CD4-positive, alpha-beta T cell treated with Interleukin-6 at 100 ng/mL for 8 hours (primary cell): ENCODE data around the gene ARHGAP40.
"Not testable (repeated sequence)": the region's sequence is repeated elsewhere in the genome, so short reads cannot be mapped to it uniquely, and the experiment has no call there.

Experiments
- DNase-seq: peaks from one replicate; pipeline ENCODE4 v3.0.0-alpha.2; 2020; ENCODE audit warnings: mixed read lengths, low spot score

ARHGAP40 gene

DNA sequence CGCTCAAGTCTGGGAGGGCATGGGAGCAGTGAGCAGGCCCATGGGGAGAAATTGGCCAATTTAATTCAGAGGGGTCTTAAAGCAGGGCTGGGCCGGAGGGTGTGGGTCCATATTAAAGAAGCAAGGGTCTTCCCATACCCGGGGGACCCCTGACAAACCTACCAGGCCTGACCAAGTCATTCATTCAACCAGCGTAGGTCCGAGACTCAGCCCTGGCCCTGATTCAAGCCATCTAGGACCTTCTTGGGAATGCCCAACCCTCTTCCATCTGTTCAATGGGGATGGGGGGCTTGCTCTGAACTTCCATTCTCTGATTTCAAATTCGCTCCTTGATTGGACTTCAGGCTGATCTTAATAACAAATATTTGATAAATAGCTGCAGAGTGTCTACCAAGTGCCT, 13.3 kb upstream of the ARHGAP40 start:
- no peak for DNase-seq

- no peak for DNase-seq
Measured at GRCh38 chr20:38589351-38589750, 12.3 kb upstream of the ARHGAP40 start.

- DNase-seq: no peak
Measured at GRCh38 chr20:38589967-38590675, 11.5 kb upstream of the ARHGAP40 start.

DNA sequence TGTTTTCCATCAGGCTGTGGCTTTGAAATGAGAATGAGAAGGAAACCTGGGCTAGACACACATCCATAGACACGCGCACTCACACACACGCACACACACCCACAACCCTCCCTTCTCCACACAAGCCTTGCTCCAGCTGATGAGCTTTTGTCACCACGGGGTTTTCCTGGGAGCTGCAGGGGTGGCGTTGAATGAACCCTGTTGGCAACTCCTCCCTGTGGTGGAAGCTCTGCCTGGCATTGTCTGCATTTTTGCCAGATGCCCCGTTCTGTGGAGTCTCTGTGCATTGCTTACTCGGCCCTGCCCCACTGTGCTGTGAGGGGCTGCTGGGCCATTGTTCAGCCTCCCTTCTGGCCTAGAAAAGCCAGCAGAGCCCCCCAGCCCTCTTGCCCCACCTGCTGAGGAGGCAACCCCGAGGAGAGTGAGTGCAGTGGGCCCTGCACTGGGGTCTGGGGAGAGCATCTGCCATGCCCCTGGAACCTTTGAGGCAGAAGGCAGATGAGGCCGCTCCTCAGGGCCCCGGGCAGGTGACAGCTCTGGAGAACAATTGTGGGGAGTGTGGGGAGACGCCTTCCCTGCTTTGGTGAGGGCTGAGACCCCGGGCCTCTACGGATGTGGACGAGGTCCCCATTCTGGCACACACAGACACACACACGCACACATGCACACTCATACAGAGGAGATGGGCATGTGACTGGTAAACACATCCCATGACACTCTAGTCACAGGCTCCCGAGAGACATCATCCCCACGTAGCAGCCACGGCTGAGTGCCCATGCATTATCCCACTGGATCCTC, 10.7 kb upstream of the ARHGAP40 start:
- DNase-seq: no peak

DNA sequence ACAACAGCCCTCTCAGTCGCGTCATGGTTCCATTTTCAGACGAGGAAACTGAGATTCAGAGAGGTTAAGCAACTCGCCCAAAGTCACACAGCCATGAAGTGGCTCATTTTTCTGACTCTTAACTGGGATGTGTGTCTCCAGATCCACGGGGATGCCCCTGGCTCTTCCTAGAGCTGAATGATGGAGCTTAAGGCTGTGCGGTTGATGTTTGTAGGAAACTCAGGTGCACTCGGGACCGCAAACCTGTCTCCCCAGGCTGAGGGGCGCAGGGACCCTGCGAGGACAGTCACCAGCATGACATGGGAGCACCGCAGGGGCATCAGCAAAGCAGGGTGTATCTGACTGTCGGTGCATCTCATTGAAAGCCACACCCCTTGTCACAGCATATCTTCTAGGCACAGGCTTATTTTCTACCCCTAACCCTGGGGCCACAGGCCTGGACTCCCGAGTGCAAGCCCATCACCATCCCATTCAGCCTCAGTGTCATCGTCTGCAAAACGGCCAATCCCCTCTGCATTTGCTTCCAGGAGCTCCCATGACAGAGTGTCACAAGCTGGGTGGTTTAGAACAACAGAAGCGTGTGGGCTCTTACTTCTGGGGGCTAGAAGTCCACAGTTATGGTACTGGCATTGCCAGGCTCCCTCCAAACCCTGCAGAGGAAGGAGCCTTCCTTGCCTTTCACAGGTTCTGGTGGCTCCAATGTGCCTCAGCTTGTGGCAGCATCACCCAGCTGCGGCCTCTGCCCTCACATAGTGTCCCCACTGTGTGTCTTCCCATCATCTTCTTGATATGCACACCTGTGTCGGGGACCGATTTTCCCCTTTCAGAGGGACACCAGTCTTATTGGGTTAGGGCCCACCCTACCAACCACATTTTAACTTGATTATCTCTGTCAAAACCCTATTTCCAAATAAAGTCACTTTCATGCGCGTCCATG, 9.9 kb upstream of the ARHGAP40 start:
- DNase-seq: no peak

DNA sequence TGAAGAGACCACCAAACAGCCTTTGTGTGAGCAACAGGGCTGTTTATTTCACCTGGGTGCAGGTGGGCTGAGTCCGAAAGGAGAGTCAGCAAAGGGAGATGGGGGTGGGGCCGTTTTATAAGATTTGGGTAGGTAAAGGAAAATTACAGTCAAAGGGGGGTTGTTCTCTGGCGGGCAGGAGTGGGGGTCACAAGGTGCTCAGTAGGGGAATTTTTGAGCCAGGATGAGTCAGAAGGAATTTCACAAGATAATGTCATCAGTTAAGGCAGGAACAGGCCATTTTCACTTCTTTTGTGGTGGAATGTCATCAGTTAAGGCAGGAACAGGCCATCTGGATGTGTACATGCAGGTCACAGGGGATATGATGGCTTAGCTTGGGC, 9.2 kb upstream of the ARHGAP40 start:
- DNase-seq: not testable (repeated sequence)

- DNase-seq: not testable (repeated sequence)
Measured at GRCh38 chr20:38594281-38594680, 7.3 kb upstream of the ARHGAP40 start.

GRCh38 chr20:38595886-38596285, 5.7 kb upstream of the ARHGAP40 start:
- not testable (repeated sequence) for DNase-seq

GRCh38 chr20:38599410-38599882, 2.2 kb upstream of the ARHGAP40 start:
- DNase-seq: no peak

- DNase-seq: no peak
Measured at GRCh38 chr20:38600057-38600456, 1.6 kb upstream of the ARHGAP40 start.

DNA sequence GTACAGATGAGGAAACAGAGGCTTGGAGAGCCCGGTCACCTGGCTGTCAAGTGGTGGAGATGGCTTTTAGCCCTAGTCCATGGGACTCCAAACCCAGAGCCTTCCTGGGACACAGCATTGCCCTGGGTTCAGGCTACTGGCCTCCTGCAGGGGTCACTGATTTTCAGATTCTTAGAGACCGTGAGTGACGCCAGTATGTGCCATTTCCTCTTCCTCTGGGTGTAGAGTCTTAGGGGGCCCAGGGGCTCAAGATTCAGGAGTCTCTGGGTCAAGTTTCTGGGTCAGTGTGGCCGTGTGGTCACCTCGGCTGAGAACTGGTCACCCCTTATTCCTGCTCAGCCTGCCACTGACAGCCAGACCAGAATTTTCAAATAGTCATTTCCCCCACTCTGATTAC, 574 bp downstream of the ARHGAP40 start:
- no peak for DNase-seq

DNA sequence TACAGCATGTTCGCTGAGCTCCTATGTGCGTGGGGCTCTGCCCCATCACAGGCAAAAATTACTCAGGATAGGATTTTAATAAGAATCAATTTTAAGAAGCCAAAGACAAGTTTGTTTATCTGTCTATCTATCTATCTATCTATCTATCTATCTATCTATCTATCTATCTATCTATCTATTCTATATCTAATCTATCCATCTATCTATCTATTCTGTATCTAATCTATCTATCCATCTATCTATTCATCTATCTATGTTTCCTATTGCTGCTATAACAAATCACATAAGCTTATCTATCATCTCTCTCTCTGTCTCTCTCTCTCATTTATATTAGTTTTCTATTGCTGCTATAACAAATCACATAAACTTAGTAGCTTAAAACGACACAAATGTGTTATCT, 1.7 kb downstream of the ARHGAP40 start:
- no peak for DNase-seq

GRCh38 chr20:38604873-38605303, 3.3 kb downstream of the ARHGAP40 start:
- DNase-seq: no peak

DNA sequence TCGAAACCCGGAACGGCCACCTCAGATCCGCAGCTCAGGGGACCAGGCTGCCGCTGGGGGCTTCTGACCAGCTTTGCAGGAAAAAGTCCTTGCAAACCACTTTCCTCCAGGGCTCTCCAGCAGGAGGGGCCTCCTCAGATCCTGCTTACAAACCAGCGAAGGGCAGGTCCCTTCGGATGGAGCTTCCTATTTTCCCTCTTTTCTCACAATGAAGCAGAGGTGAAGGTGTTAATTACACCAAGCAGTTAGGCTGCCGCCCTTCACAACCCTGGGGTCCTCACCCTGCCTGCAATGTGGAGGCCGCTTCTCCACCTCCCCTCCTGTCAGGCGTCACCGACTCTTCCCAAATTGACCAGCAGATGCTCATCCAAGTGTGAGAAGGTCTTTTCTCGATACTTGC, 5.7 kb downstream of the ARHGAP40 start:
- no peak for DNase-seq

GRCh38 chr20:38608188-38608587, 6.6 kb downstream of the ARHGAP40 start:
- DNase-seq: no peak

- no peak for DNase-seq
Measured at GRCh38 chr20:38609815-38610214, 8.2 kb downstream of the ARHGAP40 start.

- no peak for DNase-seq
Measured at GRCh38 chr20:38610521-38610920, 8.9 kb downstream of the ARHGAP40 start.

DNA sequence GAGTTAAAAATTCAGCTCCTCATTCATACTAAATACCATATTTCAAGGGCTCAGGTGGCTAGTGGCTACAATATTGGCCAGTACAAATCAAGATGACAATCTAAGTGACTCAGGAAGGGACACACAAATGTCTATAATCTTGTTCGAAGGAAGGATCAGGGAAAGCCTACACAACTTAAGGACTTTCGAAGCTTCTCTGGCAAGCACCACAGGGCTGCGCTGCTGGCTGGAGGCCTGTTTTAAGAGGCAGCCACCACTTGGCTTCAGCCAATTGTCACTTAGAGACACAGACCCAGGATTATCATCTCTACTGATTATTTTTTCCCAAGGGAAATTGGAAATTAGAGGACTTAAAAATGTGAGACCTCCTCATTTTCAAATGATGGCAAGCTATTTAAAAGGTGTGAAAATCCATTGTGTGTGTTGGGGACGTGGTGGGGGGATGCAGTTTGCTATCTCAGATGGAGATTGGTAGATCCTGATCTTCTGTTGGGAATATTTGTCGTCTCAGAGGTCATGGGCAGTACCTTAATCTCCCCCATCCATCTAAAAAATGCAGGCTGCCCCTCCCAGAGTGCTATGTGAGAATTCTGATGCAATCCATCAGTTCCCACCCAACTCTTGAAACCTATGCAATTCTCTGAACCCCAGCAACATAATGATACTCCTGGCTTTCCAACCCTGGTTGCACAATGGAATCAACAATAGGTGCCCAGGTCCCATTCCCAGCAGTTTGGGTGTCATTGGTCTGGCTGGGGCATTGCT, 11.3 kb downstream of the ARHGAP40 start:
- DNase-seq: no peak

DNA sequence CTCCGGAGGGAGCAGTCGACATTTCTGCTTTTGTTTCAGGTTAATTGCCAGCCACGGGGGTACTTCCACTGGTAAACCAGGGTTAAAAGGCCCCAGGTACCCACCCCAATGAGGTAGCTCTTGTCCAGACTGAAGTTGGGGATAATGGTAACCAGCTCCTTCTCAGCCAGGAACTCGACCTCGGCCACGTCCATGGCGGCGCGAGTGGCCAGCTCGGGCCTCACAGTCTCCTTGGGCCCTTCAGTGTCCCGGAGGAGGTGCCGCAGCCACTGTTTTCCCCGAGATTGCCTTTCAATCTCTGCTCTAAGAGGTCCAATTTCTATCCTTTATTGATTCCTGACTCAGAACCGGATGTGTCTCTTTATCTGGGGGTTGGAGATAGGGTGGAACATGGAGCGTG, 13.7 kb downstream of the ARHGAP40 start:
- DNase-seq: no peak

DNA sequence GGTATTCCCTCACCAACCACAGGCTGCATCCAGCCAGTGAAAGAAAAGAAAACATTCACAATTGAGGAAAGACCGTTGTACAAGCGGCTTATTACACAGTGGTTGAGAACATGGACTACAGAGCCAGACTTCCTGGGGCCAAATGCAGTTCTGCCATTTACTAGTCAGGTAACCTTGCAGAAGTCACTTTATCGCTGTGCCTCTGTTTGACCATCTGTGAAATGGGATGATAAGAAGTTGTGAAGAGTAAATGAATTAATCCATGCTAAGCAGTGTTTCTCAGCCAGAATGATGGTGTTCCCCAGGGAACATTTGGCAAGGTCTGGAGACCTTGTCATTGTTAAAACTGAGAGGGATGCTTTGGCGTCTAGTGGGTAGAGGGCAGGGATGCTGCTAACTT, 14.8 kb downstream of the ARHGAP40 start:
- no peak for DNase-seq

GRCh38 chr20:38617011-38617829, 15.6 kb downstream of the ARHGAP40 start:
- no peak for DNase-seq
